ENCODE measurements around the gene PRXL2B.
"Not testable (repeated sequence)": the region's sequence is repeated elsewhere in the genome, so short reads cannot be mapped to it uniquely, and the experiment has no call there.

The PRXL2B gene

DNA sequence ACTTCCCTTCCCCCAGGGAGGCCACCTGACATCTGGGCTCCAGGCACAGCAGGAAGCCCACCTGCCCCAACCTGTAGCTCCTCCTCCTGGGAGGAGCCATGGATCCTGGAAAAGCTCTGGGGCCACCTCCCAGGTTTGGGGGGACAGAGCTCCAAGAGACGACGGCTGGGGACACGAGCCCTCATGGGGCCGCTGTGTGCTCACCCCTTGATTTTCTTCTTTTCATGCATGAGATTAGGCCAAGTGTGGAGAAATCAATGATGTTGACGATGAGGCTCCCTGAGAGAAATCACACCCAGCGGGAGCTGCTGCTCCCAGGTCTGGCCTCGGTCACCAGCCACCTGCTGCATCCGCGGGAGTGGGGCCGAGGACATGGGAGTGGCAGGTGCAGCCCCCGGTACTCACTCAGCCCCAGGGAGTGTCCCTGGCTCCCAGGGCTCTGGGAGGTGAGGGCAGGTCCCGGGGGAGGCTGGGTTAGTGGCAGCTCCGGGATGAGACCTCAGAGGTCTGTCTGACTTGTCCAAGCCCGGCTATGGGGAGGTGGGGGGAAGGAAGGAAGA lies 21.7 kb upstream of the PRXL2B start:
- Histone ChIP-seq H3K36me3 (no peaks in the 10 kb centered on the region), H3K4me2 (peak overlapping the region; percentile 92), H3K27me3 (no peaks in the 10 kb centered on the region), H3K4me3 (no peak overlapping the region), H3K9ac (peak overlapping the region; percentile 41; the same call in 1 of the 2 replicates), H4K20me1 (no peaks in the 10 kb centered on the region), H3K4me1 (peaks cover 85% of the 10 kb centered on the region), H3K9me3 (no peaks in the 10 kb centered on the region), H3K27ac (0 out of 2 replicates have a peak overlapping the region, but pooled peaks have one; percentile 18)
- no peak for TF ChIP-seq Cebpa-rat (IDR thresholded peaks at IDR 0.05)

DNA sequence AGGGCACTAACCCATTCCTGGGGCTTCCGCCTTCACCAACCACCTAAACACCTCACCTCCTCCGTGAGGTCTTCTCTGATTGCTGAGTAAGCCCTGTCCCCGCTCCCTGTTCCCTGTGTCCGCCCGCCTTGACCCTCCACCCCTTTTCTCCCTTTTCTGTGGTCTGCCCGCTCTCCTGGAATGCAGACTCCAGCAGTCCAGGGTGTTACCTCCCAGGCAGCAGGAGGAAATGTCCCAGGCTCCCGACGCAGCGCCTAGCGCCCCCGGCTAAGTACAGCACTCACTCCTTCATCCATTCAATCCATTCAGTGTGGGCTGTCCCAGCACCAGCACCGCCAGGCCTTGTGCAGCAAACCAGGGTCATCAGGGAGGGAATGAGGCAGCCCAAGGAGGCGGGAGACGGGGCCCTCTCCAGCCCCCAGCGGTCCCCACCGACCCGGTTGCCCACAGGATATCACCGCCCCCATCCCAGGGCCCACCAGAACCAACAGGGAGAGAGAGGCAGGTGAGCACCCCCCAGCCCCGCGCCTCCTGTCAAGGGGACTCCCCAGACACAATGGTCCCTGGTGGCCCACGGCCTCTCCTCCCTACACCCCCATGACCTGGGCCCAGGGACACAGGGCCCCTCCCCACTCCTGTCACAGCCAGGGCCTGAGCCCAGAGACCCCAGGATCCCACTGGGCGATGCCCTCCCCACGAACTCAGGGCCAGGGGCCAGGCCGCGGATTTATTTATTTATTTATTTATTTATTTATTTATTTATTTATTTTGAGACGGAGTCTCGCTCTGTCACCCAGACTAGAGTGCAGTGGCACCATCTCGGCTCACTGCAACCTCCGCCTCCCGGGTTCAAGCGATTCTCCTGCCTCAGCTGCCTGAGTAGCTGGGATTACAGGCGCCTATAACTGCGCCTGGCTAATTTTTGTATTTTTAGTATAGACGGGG lies 20.2 kb upstream of the PRXL2B start:
- Histone ChIP-seq H3K9ac (no peak overlapping the region), H3K27me3 (no peaks in the 10 kb centered on the region), H3K9me3 (no peaks in the 10 kb centered on the region), H3K4me1 (peaks cover 85% of the 10 kb centered on the region), H3K4me2 (peak overlapping the region; percentile 92; the same call in 1 of the 2 replicates), H4K20me1 (no peaks in the 10 kb centered on the region), H3K36me3 (no peaks in the 10 kb centered on the region), H3K27ac (no peak overlapping the region), H3K4me3 (no peak overlapping the region)
- no peak for TF ChIP-seq Cebpa-rat (IDR thresholded peaks at IDR 0.05)

DNA sequence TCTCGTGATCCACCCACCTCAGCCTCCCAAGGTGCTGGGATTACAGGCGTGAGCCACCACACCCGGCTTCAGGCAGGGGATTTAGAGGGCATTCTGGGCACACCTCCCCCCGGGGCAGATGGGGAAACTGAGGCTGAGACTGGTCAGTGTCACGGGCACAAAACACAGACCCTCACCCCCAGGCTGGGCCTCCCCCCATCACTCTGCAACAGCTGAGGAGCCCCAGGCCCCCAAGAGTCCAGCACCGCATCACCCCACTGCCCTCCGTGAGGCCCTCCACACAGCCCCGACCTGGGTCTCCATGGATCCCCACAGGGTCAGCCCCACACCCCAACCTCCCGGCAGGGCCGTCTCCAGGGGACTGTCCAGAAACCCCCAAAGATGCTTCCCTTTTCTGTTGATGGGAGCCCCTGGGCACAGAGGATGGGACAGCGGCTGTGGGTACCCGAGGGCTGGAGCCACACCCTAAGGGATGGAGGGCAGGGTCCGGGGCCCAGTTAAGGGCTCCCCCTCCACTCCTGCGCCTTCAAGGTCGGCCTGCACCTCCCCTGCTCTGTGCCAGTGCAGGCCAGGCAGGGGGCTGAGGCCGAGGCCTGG lies 19.4 kb upstream of the PRXL2B start:
- Histone ChIP-seq H3K27ac (no peak overlapping the region), H3K4me2 (no peak overlapping the region), H3K4me3 (no peak overlapping the region), H3K4me1 (peaks cover 77% of the 10 kb centered on the region), H3K9me3 (no peaks in the 10 kb centered on the region), H4K20me1 (no peaks in the 10 kb centered on the region), H3K36me3 (no peaks in the 10 kb centered on the region), H3K9ac (no peak overlapping the region), H3K27me3 (no peaks in the 10 kb centered on the region)
- TF ChIP-seq Cebpa-rat (IDR thresholded peaks at IDR 0.05), result no peak

DNA sequence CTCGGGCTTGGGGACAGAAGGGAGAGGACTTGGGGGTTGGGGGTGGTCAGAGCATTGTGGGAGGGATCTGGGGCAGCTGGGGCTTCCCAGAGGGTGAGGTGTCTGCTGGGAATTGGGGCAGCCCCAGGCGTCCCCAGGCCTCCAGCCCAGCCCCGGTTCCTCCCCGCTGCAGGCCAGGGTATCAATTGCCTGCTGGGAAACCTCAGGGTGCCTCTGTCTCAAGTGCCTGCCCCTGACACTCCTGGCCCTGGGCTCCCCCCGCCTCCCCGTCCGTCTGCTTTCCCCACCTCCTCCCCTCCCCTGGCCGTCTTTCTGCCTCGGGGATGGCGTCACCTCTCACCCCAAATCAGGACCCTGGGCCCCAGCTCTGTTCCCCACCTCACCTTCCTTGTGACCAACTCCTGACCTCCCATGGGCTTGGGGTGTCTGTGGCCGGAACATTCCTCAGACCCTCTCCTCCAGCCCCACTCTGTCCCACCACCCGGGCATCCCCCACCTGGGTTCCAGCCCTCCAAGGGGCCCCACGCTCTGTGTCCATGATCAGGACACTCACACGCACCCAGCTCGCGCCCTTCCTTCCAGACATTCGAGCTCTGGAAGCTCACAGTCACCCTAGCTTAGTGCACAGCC lies 18.3 kb upstream of the PRXL2B start:
- not testable (repeated sequence) for H3K9ac ChIP-seq, H3K27me3 ChIP-seq, H3K9me3 ChIP-seq, H4K20me1 ChIP-seq, H3K27ac ChIP-seq, H3K36me3 ChIP-seq, H3K4me3 ChIP-seq
- H3K4me1 ChIP-seq, result peaks cover 66% of the 10 kb centered on the region
- peak overlapping the region; percentile 79 for H3K4me2 ChIP-seq

DNA sequence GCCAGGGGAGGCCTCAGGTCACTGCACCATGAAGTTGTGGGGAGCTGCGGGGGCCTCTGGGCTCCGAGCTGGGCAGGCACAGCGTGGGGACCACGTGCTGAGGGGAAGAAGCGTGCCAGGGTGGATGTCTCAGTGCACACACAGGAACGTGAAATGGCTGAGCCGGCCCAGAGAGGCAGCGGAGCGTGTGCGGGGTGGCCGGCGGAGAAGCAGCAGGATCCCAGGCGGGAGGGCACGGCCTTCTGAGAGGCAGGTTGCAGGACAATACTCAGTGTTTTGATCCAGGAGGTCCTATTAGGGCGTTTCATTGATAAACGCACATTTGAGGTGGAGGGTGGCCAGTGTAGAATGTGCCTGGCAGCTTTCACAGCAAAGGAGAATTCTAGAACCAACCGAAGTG lies 17.5 kb upstream of the PRXL2B start:
- Histone ChIP-seq H3K27ac (no peak overlapping the region), H3K27me3 (no peaks in the 10 kb centered on the region), H3K4me2 (peak overlapping the region; percentile 79), H3K9ac (no peak overlapping the region), H3K4me3 (no peak overlapping the region), H3K36me3 (no peaks in the 10 kb centered on the region), H4K20me1 (no peaks in the 10 kb centered on the region), H3K9me3 (peaks cover 13% of the 10 kb centered on the region), H3K4me1 (peaks cover 58% of the 10 kb centered on the region)
- no peak for TF ChIP-seq Cebpa-rat (IDR thresholded peaks at IDR 0.05)

DNA sequence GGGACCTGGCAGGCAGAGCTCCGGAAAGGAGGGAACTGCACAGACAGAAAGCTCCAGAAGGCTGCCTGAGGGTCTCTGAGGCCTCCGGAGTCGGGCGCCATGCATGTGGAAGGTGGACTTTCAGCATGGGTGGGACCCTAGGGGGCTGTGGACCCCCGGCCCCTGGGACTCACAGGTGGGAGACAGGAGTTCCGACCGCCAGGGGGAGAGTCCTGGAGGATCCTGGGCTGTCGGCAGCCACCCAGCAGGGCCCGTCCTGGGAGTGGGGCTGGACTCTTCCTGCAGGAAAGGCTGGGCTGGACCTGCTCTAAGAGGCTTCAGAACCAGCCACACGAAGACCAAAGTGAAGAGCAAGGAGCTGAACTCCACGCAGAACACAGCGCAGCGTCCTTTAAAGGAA lies 16.9 kb upstream of the PRXL2B start:
- not testable (repeated sequence) for H3K27me3 ChIP-seq, H4K20me1 ChIP-seq, H3K4me3 ChIP-seq, H3K36me3 ChIP-seq
- H3K27ac ChIP-seq, result peak overlapping the region; percentile 59
- H3K4me2 ChIP-seq, result peak overlapping the region; percentile 79
- H3K4me1 ChIP-seq, result peaks cover 52% of the 10 kb centered on the region
- H3K9ac ChIP-seq, result peak overlapping the region; percentile 24; the same call in 1 of the 2 replicates
- peaks cover 14% of the 10 kb centered on the region for H3K9me3 ChIP-seq

DNA sequence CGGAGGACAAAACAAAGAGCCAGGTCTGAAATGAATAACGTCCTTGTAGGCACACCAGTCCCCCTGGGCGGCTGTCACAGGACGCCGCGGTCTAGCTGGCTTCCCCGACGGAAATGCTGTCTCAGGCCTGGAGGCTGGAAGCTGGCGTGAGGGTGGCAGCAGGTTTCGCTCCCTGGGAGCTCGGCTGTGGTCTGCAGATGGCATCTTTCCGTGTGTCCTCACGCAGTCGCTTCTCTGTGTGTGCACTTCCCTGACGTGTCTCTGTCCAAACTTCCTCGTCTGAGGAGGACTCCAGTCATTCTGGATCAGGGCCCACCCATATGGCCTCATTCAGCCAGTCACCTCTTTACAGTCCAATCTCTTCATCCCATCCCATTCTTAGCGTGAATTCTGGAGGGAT lies 16.2 kb upstream of the PRXL2B start:
- Histone ChIP-seq H3K27me3 (no peaks in the 10 kb centered on the region), H3K4me2 (peak overlapping the region; percentile 79), H3K9me3 (peaks cover 14% of the 10 kb centered on the region), H3K4me3 (no peak overlapping the region), H3K9ac (peak overlapping the region; percentile 24; the same call in 1 of the 2 replicates), H4K20me1 (no peaks in the 10 kb centered on the region), H3K27ac (peak overlapping the region; percentile 59), H3K4me1 (peaks cover 48% of the 10 kb centered on the region), H3K36me3 (no peaks in the 10 kb centered on the region)
- TF ChIP-seq Cebpa-rat (IDR thresholded peaks at IDR 0.05), result no peak

DNA sequence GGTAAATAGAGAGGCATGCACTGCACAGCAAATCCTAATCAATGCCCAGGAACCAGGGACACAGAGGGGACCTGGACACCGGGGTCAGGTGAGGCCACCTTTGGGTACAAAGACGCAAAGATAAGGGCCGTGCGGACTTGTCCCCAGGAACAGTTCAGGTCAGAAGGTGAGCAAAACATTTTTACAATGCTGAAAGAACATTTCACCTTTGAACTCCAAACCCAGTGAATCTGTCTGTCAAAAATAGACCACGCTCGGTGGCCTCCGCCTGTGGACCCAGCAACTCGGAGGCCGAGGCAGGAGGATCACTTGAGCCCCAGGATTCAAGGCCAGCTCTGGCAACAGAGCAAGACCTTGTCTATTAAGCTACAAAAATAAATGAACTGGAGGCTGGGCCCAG lies 15.2 kb upstream of the PRXL2B start:
- H3K4me2 ChIP-seq, result no peak overlapping the region

DNA sequence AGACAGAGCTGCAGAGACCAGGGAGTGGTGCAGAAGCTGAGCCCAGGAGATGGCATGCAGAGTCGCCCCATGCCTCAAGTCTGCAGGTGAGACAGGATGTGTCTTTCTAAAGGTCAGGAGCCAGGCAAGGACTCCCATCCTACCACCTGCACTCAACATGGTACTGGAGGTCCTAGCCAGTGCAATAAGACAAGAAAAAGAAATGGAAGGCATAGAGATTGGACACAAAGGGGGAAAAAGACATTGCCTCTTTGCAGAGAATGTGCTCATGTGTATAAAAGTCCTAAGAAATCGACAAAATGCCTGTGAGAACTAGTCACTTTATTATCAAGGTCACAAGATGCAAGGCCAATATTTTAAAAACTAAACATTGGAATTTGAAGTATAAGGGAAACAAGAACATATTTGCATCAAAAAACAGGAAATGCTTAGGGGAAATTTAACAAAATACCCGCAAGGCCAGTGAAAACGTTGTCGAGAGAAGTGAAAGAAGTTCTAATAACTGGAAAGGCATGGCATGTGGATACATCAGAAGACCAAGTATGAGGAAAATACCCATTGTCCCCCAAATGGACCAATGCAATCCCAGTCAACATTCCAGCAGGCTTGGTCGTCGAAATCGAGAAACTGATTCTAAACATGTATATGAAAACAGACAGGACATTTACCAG lies 13.2 kb upstream of the PRXL2B start:
- no peak overlapping the region for H3K27ac ChIP-seq
- H3K36me3 ChIP-seq, result no peaks in the 10 kb centered on the region
- H3K27me3 ChIP-seq, result no peaks in the 10 kb centered on the region
- H4K20me1 ChIP-seq, result no peaks in the 10 kb centered on the region
- H3K4me3 ChIP-seq, result no peak overlapping the region
- no peak overlapping the region for H3K9ac ChIP-seq
- H3K4me2 ChIP-seq, result no peak overlapping the region
- TF ChIP-seq Cebpa-rat (IDR thresholded peaks at IDR 0.05), result no peak
- H3K9me3 ChIP-seq, result peaks cover 14% of the 10 kb centered on the region
- H3K4me1 ChIP-seq, result peaks cover 62% of the 10 kb centered on the region

More for the DNA sequence above, 15.2 kb upstream of the PRXL2B start:
- H3K27me3 ChIP-seq, result no peaks in the 10 kb centered on the region
- H3K36me3 ChIP-seq, result no peaks in the 10 kb centered on the region
- H3K9me3 ChIP-seq, result peaks cover 14% of the 10 kb centered on the region
- H4K20me1 ChIP-seq, result no peaks in the 10 kb centered on the region
- H3K27ac ChIP-seq, result no peak overlapping the region
- no peak for TF ChIP-seq Cebpa-rat (IDR thresholded peaks at IDR 0.05)
- H3K4me3 ChIP-seq, result no peak overlapping the region
- peaks cover 48% of the 10 kb centered on the region for H3K4me1 ChIP-seq
- no peak overlapping the region for H3K9ac ChIP-seq
